ENCODE data around the gene PREP. TPM values are rescaled to one million over a fixed set of nuclear protein-coding genes. Genes with fewer than 3 reads are reported as not detected.

Gene PREP
- total and polyA plus RNA-seq, 2 of the 8 experiments (the other 6 are each of a cell fraction or from before 2014, with no cell fraction given), result 26.8 to 70.0 TPM

GRCh38 chr6:105442369-105442768, 39.5 kb upstream of the PREP start:
- Histone ChIP-seq H3K79me2 (ENCODE audit: control insufficient read depth in 1 of 2, insufficient read depth in 2 of 2, low read length in 2 of 2) (no peaks in the 10 kb centered on the region), H3K18ac (ENCODE audit: extremely low read depth, low read length) (no peak overlapping the region), H2BK12ac (ENCODE audit: low read depth, low read length) (no peak overlapping the region), H3K4ac (replicated peaks; ENCODE audit: insufficient read length, low read depth, low read length) (no peak overlapping the region), H3K27me3 (replicated peaks in 1 of 4; ENCODE audit: control insufficient read depth in 3 of 4, extremely low read depth in 1 of 4, insufficient read depth in 3 of 4, low read length in 3 of 4) (no peaks in the 10 kb centered on the region), H3K27ac (ENCODE audit: low read depth, low read length) (no peak overlapping the region), H3K79me1 (ENCODE audit: low read depth, low read length) (no peaks in the 10 kb centered on the region), H4K8ac (ENCODE audit: extremely low read depth, insufficient read depth, low read length) (no peak overlapping the region), H2BK120ac (replicated peaks; ENCODE audit: low read depth, low read length) (no peak overlapping the region), H4K5ac (ENCODE audit: insufficient read length, low read depth, low read length) (no peak overlapping the region), H3K9ac (replicated peaks in 1 of 4; ENCODE audit: extremely low read depth in 1 of 4, low read depth in 3 of 4, low read length in 3 of 4) (no peak overlapping the region), H4K20me1 (replicated peaks in 1 of 2; ENCODE audit: control insufficient read depth in 1 of 2, insufficient read depth in 2 of 2, low read length in 2 of 2) (no peaks in the 10 kb centered on the region), H2BK5ac (ENCODE audit: low read depth, low read length) (no peak overlapping the region), H4K91ac (replicated peaks; ENCODE audit: insufficient read length, low read length) (no peak overlapping the region), H2AK5ac (ENCODE audit: low read depth, low read length) (no peak overlapping the region), H3K9me3 (ENCODE audit: insufficient read depth in 2 of 2, low read depth in 1 of 2, low read length in 1 of 2) (no peaks in the 10 kb centered on the region), H2AFZ (ENCODE audit: low read length) (no peak overlapping the region), H3K4me1 (replicated peaks in 1 of 4; ENCODE audit: control insufficient read depth in 3 of 4, insufficient read depth in 4 of 4, low read length in 3 of 4) (no peaks in the 10 kb centered on the region), H3K23me2 (ENCODE audit: low read depth, low read length) (no peaks in the 10 kb centered on the region), H3K14ac (ENCODE audit: insufficient read length) (no peak overlapping the region), H3K4me3 (ENCODE audit: extremely low read depth in 1 of 4, insufficient read depth in 2 of 4, low read depth in 3 of 4, low read length in 4 of 4) (no peak overlapping the region), H2BK15ac (ENCODE audit: low read length) (no peak overlapping the region), H3K4me2 (ENCODE audit: insufficient read depth in 1 of 2, low read depth in 2 of 2, low read length in 2 of 2) (no peak overlapping the region), H2BK20ac (ENCODE audit: low read length) (no peak overlapping the region), H3K36me3 (ENCODE audit: control insufficient read depth in 2 of 4, insufficient read depth in 4 of 4, low read length in 3 of 4) (no peaks in the 10 kb centered on the region), H3K23ac (ENCODE audit: insufficient read length) (no peak overlapping the region), H3K56ac (replicated peaks; ENCODE audit: insufficient read length, low read depth, low read length) (no peak overlapping the region)
- DNase-seq (ENCODE audit: low read depth in 1 of 2, low spot score in 2 of 2) (no peak), FAIRE-seq (no peak)
- CTCF ChIA-PET (ENCODE audit: partially characterized antibody), result interaction anchor here (1.1 kb wide), 1 partner anchor 43 kb away, joined by 3 read pairs; no protein-coding TSS in a partner anchor
- POLR2A ChIA-PET (ENCODE audit: partially characterized antibody), result no interaction called here
- 100% methylated on average over 1 of the region's 1 CpG; no CpG with 5 or more reads in 1 of the 2 experiments for WGBS, 2 experiments (ENCODE audit: extremely low coverage in 1 of 2, insufficient coverage in 1 of 2, insufficient read length in 1 of 2, insufficient replicate concordance in 2 of 2, low coverage in 1 of 2, low lambda C conversion rate in 2 of 2, missing lambda C conversion rate in 1 of 2)
- TF ChIP-seq USF2 (IDR thresholded peaks at IDR 0.05; ENCODE audit: low read length) (no peak), TAF1 (IDR thresholded peaks at IDR 0.05; ENCODE audit: low read depth, low read length) (no peak), HDAC6 (IDR thresholded peaks at IDR 0.05; ENCODE audit: low read depth, low read length) (no peak), POU5F1 (IDR thresholded peaks at IDR 0.05; ENCODE audit: low read depth, low read length) (no peak), SP2 (IDR thresholded peaks at IDR 0.05; ENCODE audit: low read length) (no peak), ASH2L (IDR thresholded peaks at IDR 0.05; ENCODE audit: low read length) (no peak), FOSL1 (IDR thresholded peaks at IDR 0.05; ENCODE audit: insufficient read depth, low read depth, low read length) (no peak), GTF2F1 (IDR thresholded peaks at IDR 0.05; ENCODE audit: borderline replicate concordance, low read depth, low read length) (no peak), BACH1 (IDR thresholded peaks at IDR 0.05; ENCODE audit: low read length) (no peak), YY1 (IDR thresholded peaks at IDR 0.05; ENCODE audit: low read depth, low read length) (no peak), EZH2 (IDR thresholded peaks at IDR 0.05; ENCODE audit: low read depth, low read length, severe bottlenecking) (no peak), NANOG (IDR thresholded peaks at IDR 0.05; ENCODE audit: insufficient read depth, low read depth, low read length, poor library complexity, severe bottlenecking) (no peak), TEAD4 (IDR thresholded peaks at IDR 0.05; ENCODE audit: low read depth, low read length) (no peak), SUZ12 (IDR thresholded peaks at IDR 0.05; ENCODE audit: low read length) (no peak), GABPA (IDR thresholded peaks at IDR 0.05; ENCODE audit: borderline replicate concordance, insufficient read depth, low read length) (no peak)

Measured in H1 (cell line).